Tibial artery (tissue), 4 donors: ENCODE data around the gene MEST.

Experiments
- DNase-seq, 2 donors: peaks; one replicate each; pipeline ENCODE4 v3.0.0-alpha.2; 2019
- H3K27ac ChIP-seq, 2 donors: fragments of 200-600 bp; sonication (generic) in 1 of 2; 1 replicate in 1 of 2; 2 replicates in 1 of 2; pipeline ENCODE4 v1.5.1; 2018 to 2019; ENCODE audit warnings: mild to moderate bottlenecking in 1 of 2
- H3K27me3 ChIP-seq, 2 donors: fragments of 200-600 bp; sonication (generic) in 1 of 2; one replicate each; pipeline versions ENCODE4 v1.5.1 to v1.6.0; 2016 to 2019
- H3K36me3 ChIP-seq, 3 donors: fragments of 200-600 bp; sonication (generic) in 2 of 3; one replicate each; pipeline ENCODE4 v1.5.1; 2016 to 2019; ENCODE audit warnings: mild to moderate bottlenecking in 2 of 3
- H3K4me1 ChIP-seq, 4 donors: fragments of 200-600 bp; sonication (generic) in 2 of 4; 1 replicate in 3 of 4; 2 replicates in 1 of 4; pipeline ENCODE4 v1.5.1; 2016 to 2019
- H3K4me3 ChIP-seq, 2 donors: fragments of 200-600 bp; sonication (generic) in 1 of 2; 1 replicate in 1 of 2; 2 replicates in 1 of 2; pipeline ENCODE4 v1.5.1; 2018 to 2019; ENCODE audit warnings: mild to moderate bottlenecking in 2 of 2
- H3K9me3 ChIP-seq, 3 donors: fragments of 200-600 bp; sonication (generic) in 1 of 3; one replicate each; pipeline ENCODE4 v1.5.1; 2016 to 2019
- CTCF ChIP-seq, 2 experiments: fragments of 200-600 bp in 1 of 2; fragments of 450-650 bp in 1 of 2; IDR thresholded peaks; one replicate each; pipeline ENCODE4 v1.5.1; 2017 to 2019; ENCODE audit warnings: antibody characterized with exemption in 2 of 2, mild to moderate bottlenecking in 1 of 2, moderate library complexity in 1 of 2
- intact Hi-C: fragments of 100-400 bp; cut with DNase I; formaldehyde crosslinking; loops from one replicate; pipeline ENCODE4 v1.15.0; 2023; ENCODE audit warnings: low total_unique reads

Gene MEST

GRCh38 chr7:130543487-130544010 lies 51.7 kb downstream of the MEST start:
- intact Hi-C loops: no loop called here
- H3K4me1 ChIP-seq: no peaks in the 10 kb centered on the region
- H3K27ac ChIP-seq: no peak overlapping the region
- TF ChIP-seq CTCF (IDR thresholded peaks at IDR 0.05): no peak
- no peaks in the 10 kb centered on the region for H3K27me3 ChIP-seq
- DNase-seq: no peak
- H3K4me3 ChIP-seq: no peak overlapping the region
- H3K36me3 ChIP-seq: peaks cover 0 to 26% (median 10%) of the 10 kb centered on the region in 3 donors
- no peaks in the 10 kb centered on the region for H3K9me3 ChIP-seq

GRCh38 chr7:130544356-130544755 lies 52.5 kb downstream of the MEST start:
- no peaks in the 10 kb centered on the region for H3K4me1 ChIP-seq
- TF ChIP-seq CTCF (IDR thresholded peaks at IDR 0.05): no peak
- H3K36me3 ChIP-seq: peaks cover 0 to 20% (median 10%) of the 10 kb centered on the region in 3 donors
- no peak overlapping the region for H3K4me3 ChIP-seq
- H3K9me3 ChIP-seq: no peaks in the 10 kb centered on the region
- no peaks in the 10 kb centered on the region for H3K27me3 ChIP-seq
- intact Hi-C loops: no loop called here
- no peak for DNase-seq
- H3K27ac ChIP-seq: no peak overlapping the region

- Histone ChIP-seq H3K9me3 (no peaks in the 10 kb centered on the region), H3K4me1 (no peaks in the 10 kb centered on the region), H3K27ac (no peak overlapping the region), H3K27me3 (no peaks in the 10 kb centered on the region), H3K4me3 (no peak overlapping the region), H3K36me3 (peaks cover 5 to 11% (median 7%) of the 10 kb centered on the region in 3 donors)
- intact Hi-C loops: no loop called here
- DNase-seq: no peak
- TF ChIP-seq CTCF (IDR thresholded peaks at IDR 0.05): no peak
Observed at GRCh38 chr7:130553398-130554029, 61.6 kb downstream of the MEST start.

- Histone ChIP-seq H3K4me1 (no peaks in the 10 kb centered on the region), H3K4me3 (no peak overlapping the region), H3K27ac (no peak overlapping the region), H3K36me3 (peaks cover 5 to 13% (median 7%) of the 10 kb centered on the region in 3 donors), H3K27me3 (no peaks in the 10 kb centered on the region), H3K9me3 (no peaks in the 10 kb centered on the region)
- no peak for TF ChIP-seq CTCF (IDR thresholded peaks at IDR 0.05)
- intact Hi-C loops: no loop called here
- DNase-seq: no peak
Observed at GRCh38 chr7:130554481-130554880, 62.6 kb downstream of the MEST start.
